Dendritic cell treated with granulocyte-macrophage colony-stimulating factor and Interleukin-4, amounts not matched to agents 40 ng/mL and 50 ng/mL, for 4 days (primary cell): Measurements from ENCODE around the gene LHFPL6.

Source experiments
- H3K27ac Mint-ChIP-seq: one replicate; pipeline ENCODE4 v1.8.0; 2022; ENCODE audit warnings: mild to moderate bottlenecking, mixed read lengths
- H3K27me3 Mint-ChIP-seq: one replicate; pipeline ENCODE4 v1.8.0; 2022; ENCODE audit warnings: mild to moderate bottlenecking, mixed read lengths
- H3K36me3 Mint-ChIP-seq: one replicate; pipeline ENCODE4 v1.8.0; 2022; ENCODE audit warnings: low read depth, mixed read lengths
- H3K4me1 Mint-ChIP-seq: one replicate; pipeline ENCODE4 v1.8.0; 2022; ENCODE audit warnings: low read depth, mixed read lengths
- H3K4me3 Mint-ChIP-seq: one replicate; pipeline ENCODE4 v1.8.0; 2022; ENCODE audit warnings: mild to moderate bottlenecking, moderate library complexity, mixed read lengths
- H3K9me3 Mint-ChIP-seq: one replicate; pipeline ENCODE4 v1.8.0; 2022; ENCODE audit warnings: mixed read lengths
- intact Hi-C: fragments of 100-400 bp; cut with micrococcal nuclease; formaldehyde crosslinking; loops from one replicate; pipeline ENCODE4 v1.15.0; 2022

The LHFPL6 gene

DNA sequence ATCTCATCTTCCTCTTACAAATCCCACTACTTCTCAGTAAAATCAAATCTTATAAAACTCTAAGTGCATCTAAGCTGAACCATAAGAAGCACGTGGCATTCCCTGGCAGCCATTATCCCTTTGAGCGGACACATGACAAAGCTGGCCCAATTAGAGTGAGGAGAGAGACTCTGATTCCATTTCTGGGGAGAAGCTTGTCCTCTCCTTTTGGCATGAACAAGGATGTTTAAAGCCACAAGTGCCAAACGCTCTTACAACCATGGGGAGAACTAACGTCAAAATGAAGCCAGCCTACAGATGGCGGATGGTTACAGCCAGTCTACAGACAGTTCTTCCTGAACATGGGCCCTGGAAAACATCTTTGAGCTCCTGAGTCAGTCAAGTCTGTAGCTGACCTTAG, 231.3 kb downstream of the LHFPL6 start:
- intact Hi-C loops: no loop called here
- H3K36me3 Mint-ChIP-seq: no peaks in the 10 kb centered on the region
- H3K9me3 Mint-ChIP-seq: no peaks in the 10 kb centered on the region
- H3K4me3 Mint-ChIP-seq: no peak overlapping the region
- no peak overlapping the region for H3K27ac Mint-ChIP-seq
- no peaks in the 10 kb centered on the region for H3K4me1 Mint-ChIP-seq
- H3K27me3 Mint-ChIP-seq: no peaks in the 10 kb centered on the region

DNA sequence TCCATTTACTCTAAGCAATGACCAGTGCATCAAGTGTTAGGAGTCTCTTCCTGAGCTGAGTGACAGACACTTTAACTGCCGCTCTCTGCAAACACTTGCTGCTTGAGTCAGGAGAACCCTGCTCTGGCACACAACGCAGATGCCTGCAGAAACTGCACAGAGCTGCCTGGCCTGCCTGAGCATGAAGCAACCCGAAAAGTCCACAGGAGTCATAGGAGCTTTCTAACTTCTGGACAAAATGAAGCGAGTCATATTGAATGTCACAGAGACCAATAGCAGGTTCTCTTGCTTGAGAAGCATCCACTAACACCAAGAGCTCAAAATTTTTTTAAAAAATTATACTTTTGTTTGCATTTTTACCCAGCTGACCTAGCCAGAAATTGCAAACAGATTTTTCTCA, 232.4 kb downstream of the LHFPL6 start:
- H3K27me3 Mint-ChIP-seq: no peaks in the 10 kb centered on the region
- no peak overlapping the region for H3K27ac Mint-ChIP-seq
- no peaks in the 10 kb centered on the region for H3K4me1 Mint-ChIP-seq
- H3K36me3 Mint-ChIP-seq: no peaks in the 10 kb centered on the region
- H3K9me3 Mint-ChIP-seq: no peaks in the 10 kb centered on the region
- no peak overlapping the region for H3K4me3 Mint-ChIP-seq
- intact Hi-C loops: no loop called here

DNA sequence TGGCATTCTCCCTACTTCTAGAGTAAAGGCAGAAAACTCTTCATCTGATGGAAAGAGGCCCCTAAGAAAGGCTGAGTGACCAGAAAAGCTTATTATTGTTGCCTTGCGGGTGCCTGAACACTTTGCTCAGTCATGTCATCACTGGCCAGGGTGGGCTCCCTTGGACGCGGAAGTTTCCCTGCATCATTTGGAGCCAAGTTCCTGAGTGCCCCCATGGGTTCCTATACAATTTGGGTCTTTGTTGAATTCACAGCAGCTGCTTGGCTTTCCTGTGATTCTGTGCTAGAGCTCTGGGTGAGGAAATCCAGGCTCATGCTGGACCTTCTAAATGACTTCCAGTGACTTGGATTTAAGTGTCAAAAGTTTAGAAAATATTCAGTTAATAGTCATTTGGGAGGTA, 232.9 kb downstream of the LHFPL6 start:
- Mint-ChIP-seq H3K4me3 (no peak overlapping the region), H3K27me3 (no peaks in the 10 kb centered on the region), H3K36me3 (no peaks in the 10 kb centered on the region), H3K4me1 (no peaks in the 10 kb centered on the region), H3K9me3 (no peaks in the 10 kb centered on the region), H3K27ac (no peak overlapping the region)
- intact Hi-C loops: no loop called here

DNA sequence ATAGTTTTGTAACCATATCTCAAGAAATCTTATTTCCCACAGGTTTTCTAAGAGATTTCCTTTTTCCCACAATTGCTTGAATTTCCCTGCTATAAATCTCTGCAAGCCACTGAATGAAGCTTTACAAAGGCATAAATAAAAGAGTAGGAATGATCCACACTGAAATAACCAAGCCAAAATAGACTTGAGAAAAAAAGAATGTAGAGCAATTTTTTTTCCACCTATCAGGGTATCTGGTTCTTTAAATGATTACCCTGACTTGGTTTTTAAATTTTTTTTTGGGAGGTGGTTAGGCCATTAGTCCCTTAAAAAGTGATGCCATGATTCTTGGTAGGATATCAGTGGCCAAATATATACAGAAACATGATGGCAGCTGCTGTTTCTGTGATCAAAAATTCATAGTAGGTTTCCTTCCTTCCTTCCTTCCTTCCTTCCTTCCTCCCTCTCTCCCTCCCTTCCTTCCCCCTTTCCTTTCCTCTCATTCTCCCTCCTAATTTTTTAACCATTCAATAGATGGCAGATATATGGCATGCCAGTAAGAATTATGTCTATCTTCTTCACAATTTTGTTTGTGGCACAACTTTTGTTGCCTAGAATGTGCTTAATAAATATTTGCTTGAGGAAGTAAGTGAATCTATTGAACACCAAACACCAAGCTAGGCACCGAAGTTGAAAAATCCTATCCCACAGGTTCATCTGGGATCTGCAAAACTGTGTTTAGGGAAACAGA, 233.7 kb downstream of the LHFPL6 start:
- H3K36me3 Mint-ChIP-seq: no peaks in the 10 kb centered on the region
- H3K4me3 Mint-ChIP-seq: no peak overlapping the region
- no peak overlapping the region for H3K27ac Mint-ChIP-seq
- no peaks in the 10 kb centered on the region for H3K9me3 Mint-ChIP-seq
- intact Hi-C loops: no loop called here
- H3K4me1 Mint-ChIP-seq: no peaks in the 10 kb centered on the region
- no peaks in the 10 kb centered on the region for H3K27me3 Mint-ChIP-seq

DNA sequence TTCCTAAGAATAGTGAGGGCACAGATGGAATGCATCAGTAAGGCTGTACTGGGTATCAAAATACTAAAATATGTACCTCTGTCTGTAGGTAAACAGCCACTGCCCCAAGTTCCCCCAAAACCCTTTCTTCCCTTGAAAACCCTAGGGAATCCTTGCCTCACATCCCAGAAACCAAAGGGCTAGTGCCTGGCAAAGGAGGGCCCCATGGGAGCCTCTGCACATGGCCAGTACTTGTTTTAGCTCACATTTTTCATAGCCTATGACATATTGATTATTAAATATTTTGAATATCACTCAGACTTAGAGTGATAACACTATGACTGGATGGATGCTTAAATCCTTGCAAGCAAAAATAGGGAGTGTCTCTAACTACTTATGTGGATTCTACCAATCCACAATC, 237.1 kb downstream of the LHFPL6 start:
- intact Hi-C loops: no loop called here
- H3K36me3 Mint-ChIP-seq: no peaks in the 10 kb centered on the region
- no peak overlapping the region for H3K4me3 Mint-ChIP-seq
- no peaks in the 10 kb centered on the region for H3K4me1 Mint-ChIP-seq
- H3K9me3 Mint-ChIP-seq: no peaks in the 10 kb centered on the region
- no peaks in the 10 kb centered on the region for H3K27me3 Mint-ChIP-seq
- no peak overlapping the region for H3K27ac Mint-ChIP-seq

DNA sequence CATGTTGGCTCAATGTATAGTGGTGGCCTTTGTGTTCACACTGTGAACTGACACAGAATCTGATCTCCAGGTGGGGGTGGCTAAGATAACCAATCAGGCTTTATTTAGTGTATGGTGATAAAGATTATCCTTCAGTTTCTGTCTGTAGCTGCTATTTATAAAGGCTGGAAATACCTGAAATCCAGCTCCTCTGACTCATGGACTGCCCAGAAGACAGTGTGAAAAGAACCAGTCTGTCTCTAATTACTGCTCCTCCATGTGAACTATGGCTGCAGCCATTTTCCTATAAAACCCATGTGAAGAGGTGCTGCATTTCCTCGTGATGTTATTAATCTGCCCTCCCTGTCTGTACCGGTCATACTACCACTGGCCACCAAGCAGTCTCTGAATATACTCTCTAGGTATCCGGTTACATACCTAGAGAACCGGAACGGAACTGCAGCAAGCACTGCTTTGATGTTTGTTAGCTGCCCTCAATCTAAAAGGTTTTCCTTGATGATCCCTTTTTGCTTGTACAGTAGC, 238.0 kb downstream of the LHFPL6 start:
- no peaks in the 10 kb centered on the region for H3K9me3 Mint-ChIP-seq
- H3K4me1 Mint-ChIP-seq: no peaks in the 10 kb centered on the region
- H3K36me3 Mint-ChIP-seq: no peaks in the 10 kb centered on the region
- no peak overlapping the region for H3K27ac Mint-ChIP-seq
- no peak overlapping the region for H3K4me3 Mint-ChIP-seq
- H3K27me3 Mint-ChIP-seq: no peaks in the 10 kb centered on the region
- intact Hi-C loops: no loop called here

DNA sequence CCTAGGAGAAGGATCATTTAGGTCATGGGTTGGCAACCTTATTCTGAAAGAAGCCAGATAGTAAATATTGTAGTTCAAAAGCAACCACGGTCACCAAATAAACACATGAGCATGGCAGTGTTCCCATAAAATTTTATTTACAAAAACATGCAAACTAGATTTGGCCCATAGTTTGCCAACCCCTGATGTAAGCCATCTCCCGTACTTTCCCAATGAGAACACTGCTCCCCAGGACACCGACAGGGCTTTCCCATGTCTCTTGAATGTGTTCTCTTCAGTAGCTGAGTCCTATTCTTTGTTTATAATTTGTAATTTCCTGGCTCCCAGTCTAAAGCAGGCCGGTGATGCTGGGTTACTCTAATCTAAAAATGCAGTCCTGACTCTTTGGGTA, 239.6 kb downstream of the LHFPL6 start:
- Mint-ChIP-seq H3K4me3 (no peak overlapping the region), H3K9me3 (peaks cover 4% of the 10 kb centered on the region), H3K27me3 (no peaks in the 10 kb centered on the region), H3K27ac (no peak overlapping the region), H3K36me3 (no peaks in the 10 kb centered on the region), H3K4me1 (no peaks in the 10 kb centered on the region)
- intact Hi-C loops: no loop called here

DNA sequence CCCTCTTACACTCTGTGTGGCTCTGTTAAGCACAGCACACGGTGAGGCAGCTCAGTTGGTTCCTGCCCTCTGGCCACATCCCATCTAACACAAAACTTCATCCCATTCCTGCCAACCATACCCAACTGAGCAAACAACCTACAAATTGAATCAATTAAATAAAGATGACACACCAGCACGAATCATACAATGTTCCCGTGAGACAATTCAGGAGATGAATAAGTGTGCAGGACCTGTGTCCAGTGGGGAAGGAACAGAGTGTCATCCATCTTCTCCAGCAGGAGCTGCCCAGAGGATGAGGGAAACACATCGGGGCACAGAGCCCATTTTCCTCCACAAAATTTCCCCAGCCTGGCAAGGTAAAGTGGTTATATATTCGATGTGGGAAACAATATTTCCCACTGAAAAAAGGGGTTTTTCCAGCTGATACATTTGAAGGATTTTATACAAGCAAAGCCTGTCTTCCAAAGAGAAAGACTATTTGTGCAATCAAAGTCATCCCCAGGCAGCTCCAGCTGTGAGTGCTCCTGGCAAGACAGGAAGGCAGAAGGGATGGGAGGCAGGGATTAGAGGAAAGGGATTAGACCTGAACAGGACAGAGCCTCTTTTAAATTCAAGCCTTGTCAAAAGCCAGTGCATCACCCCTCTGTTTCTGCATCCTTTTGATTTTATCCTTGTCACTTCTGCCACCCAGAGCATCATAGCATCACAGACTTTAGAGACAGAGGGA, 240.2 kb downstream of the LHFPL6 start:
- H3K27ac Mint-ChIP-seq: no peak overlapping the region

DNA sequence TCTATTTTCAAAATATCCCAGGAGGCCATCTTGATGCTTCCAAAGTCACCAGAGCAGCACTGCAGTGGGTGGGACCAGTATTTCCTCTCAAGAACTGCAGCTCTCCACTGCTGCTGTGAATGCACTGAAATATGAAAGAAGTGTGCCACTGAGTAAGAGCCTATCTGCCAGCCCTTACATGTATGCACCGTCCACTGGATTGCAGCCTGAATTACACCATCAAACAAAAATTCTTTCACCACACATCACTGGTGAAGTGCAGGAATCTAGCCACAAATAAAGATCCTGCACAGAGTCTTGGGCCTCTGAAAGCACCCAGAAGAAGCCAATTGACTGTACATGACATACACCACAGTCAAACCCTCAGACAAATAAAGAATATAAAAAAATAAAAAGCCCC, 249.0 kb downstream of the LHFPL6 start:
- intact Hi-C loops: no loop called here

More for the DNA sequence above, 240.2 kb downstream of the LHFPL6 start:
- intact Hi-C loops: no loop called here
- Mint-ChIP-seq H3K4me1 (no peaks in the 10 kb centered on the region), H3K4me3 (no peak overlapping the region), H3K36me3 (no peaks in the 10 kb centered on the region), H3K9me3 (peaks cover 9% of the 10 kb centered on the region), H3K27me3 (no peaks in the 10 kb centered on the region)

DNA sequence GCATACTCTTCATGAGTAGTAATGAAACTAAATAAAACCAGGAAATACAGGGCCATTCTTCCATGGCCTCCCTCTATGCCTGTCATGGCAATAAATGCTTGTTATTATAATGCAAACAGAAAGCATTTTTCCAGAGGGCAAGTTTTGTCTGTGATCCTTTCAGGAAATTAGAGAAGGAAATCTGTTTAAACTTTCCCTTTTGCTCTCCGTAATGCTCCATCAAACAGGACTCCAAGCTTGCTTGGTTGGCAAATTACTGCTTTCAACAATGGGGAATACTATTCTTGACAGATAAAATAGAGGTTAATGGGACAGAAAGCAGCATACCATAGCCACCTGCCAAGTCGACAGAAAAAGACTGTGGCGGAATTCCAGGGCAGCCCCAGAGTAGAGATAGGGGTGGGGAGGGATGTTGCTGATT, 252.5 kb downstream of the LHFPL6 start:
- no peaks in the 10 kb centered on the region for H3K9me3 Mint-ChIP-seq
- intact Hi-C loops: no loop called here
- peaks cover 6% of the 10 kb centered on the region for H3K4me1 Mint-ChIP-seq
- no peaks in the 10 kb centered on the region for H3K27me3 Mint-ChIP-seq
- H3K36me3 Mint-ChIP-seq: no peaks in the 10 kb centered on the region
- H3K27ac Mint-ChIP-seq: no peak overlapping the region
- no peak overlapping the region for H3K4me3 Mint-ChIP-seq

More for the DNA sequence above, 249.0 kb downstream of the LHFPL6 start:
- H3K9me3 Mint-ChIP-seq: peaks cover 16% of the 10 kb centered on the region
- no peaks in the 10 kb centered on the region for H3K27me3 Mint-ChIP-seq
- H3K27ac Mint-ChIP-seq: no peak overlapping the region
- H3K4me1 Mint-ChIP-seq: no peaks in the 10 kb centered on the region
- H3K36me3 Mint-ChIP-seq: no peaks in the 10 kb centered on the region
- H3K4me3 Mint-ChIP-seq: no peak overlapping the region

DNA sequence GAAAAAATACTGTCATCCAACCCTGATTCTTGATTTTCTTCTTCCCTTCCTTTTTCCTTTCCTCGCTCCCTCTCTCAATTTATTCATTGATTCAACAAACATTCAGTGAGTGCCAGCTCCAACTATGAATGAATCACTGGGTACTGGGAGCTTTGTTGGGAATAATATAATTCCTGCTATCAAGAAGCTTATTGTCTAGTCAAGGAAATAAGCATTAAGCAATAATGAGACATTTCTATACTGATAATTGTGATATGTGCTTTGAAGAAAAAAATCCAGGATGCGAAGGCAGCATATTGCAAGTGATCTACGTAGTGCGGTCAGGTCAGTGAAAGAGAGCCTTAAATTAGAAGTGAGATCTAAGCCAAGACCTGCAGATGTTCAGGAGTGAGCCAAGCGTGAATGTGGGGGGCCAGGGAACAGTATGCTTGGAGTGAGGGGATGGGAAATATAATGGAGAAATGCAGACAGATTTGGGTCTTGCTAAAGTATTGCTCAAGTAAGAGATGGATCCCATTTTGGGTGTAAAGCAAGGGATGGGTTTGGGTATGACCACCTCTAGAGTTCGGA, 253.5 kb downstream of the LHFPL6 start:
- Mint-ChIP-seq H3K4me1 (peaks cover 6% of the 10 kb centered on the region), H3K9me3 (no peaks in the 10 kb centered on the region), H3K4me3 (no peak overlapping the region), H3K36me3 (no peaks in the 10 kb centered on the region), H3K27ac (no peak overlapping the region), H3K27me3 (no peaks in the 10 kb centered on the region)
- intact Hi-C loops: no loop called here

DNA sequence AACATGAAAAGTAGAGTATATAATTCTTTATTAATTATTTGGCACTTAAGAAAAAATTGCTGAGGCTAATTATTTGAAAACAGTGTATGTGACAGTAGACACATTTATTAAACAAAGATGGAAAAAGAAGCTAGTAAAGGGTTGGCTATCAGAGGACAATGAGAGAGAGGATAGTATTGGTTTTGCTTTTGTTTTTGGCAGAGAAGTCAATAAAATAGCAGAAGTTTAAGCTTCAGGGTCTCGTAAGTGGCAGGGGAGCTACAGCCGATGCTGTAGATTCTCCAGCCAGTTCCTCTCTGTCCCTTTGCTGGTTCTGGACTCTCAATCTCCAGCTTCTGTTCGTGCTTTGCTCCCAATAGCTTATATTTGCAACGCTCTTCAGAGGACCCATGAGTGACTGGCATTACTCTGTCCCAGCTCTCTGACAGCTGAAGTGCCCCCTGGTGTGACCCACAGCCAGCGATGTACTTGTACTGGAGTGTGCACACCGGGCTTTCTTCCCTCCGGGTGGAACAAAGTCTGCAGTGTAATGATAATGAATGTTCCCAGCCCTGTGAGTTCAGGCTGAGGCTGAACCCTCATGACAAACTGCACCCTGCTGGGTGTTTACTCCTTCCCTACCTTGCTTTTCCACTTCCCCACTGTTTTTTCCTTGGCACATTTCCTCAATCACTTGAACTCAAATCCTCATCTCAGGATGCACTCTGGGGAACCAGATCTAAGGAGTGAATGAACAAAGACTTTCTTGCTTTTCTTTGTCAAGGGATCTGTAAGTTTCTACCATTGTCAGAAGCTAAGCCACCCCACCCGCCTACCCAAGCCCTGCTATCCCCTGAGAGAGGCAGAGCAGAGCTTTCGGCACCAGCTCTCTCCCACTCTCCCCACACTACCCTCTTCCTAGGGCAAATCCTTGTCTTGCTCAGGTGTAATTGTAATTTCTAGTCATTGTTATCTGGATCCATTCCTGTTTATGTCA, 254.8 kb downstream of the LHFPL6 start:
- H3K4me1 Mint-ChIP-seq: peaks cover 6% of the 10 kb centered on the region
- H3K9me3 Mint-ChIP-seq: no peaks in the 10 kb centered on the region
- H3K27me3 Mint-ChIP-seq: no peaks in the 10 kb centered on the region
- H3K4me3 Mint-ChIP-seq: no peak overlapping the region
- intact Hi-C loops: no loop called here
- H3K27ac Mint-ChIP-seq: no peak overlapping the region
- no peaks in the 10 kb centered on the region for H3K36me3 Mint-ChIP-seq

DNA sequence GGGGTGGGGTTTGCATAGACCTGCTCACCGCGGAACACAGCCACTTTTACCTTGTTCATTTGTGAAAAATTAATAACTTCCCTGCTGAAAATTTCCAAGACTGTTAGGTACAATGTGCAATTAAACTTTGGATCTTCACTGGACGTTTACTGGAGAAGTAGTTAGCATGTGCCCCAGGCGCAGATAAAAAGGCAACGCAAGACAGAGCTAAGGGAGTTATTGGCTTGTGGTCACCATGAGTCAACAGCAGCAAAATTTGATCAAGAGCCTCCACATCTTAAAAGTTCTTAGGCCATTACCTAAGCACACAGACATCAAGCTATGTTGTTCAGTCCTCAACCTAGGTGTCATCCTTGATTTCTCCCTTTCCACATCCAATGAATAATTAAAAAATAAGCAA, 257.0 kb downstream of the LHFPL6 start:
- intact Hi-C loops: no loop called here

More for the DNA sequence above, 257.0 kb downstream of the LHFPL6 start:
- H3K27ac Mint-ChIP-seq: no peak overlapping the region
- H3K4me1 Mint-ChIP-seq: peaks cover 6% of the 10 kb centered on the region
- no peaks in the 10 kb centered on the region for H3K36me3 Mint-ChIP-seq
- H3K9me3 Mint-ChIP-seq: no peaks in the 10 kb centered on the region
- H3K27me3 Mint-ChIP-seq: no peaks in the 10 kb centered on the region
- no peak overlapping the region for H3K4me3 Mint-ChIP-seq
